ENCODE measurements around the gene SH3BGRL.

DNA sequence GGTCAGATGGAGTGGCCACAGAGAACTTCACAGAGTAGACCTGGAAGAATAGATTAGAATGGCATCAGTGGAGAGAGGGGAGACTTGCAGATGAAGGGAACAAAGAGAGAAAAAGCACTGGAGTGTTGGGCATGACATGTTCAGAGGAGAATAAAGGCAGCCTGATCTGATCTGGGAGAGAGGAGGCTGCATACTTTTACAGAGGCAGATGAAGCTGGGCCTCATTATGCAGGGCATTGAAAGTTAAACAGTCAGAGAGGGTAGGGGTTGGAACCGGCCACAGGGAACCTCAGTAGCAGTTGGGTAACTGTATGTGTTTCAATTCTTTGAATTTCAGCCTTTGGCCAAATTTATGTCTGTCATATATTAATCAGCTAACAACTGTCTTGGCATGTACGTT lies 61.2 kb downstream of the SH3BGRL start:
- TF ChIP-seq, protein P1, sequence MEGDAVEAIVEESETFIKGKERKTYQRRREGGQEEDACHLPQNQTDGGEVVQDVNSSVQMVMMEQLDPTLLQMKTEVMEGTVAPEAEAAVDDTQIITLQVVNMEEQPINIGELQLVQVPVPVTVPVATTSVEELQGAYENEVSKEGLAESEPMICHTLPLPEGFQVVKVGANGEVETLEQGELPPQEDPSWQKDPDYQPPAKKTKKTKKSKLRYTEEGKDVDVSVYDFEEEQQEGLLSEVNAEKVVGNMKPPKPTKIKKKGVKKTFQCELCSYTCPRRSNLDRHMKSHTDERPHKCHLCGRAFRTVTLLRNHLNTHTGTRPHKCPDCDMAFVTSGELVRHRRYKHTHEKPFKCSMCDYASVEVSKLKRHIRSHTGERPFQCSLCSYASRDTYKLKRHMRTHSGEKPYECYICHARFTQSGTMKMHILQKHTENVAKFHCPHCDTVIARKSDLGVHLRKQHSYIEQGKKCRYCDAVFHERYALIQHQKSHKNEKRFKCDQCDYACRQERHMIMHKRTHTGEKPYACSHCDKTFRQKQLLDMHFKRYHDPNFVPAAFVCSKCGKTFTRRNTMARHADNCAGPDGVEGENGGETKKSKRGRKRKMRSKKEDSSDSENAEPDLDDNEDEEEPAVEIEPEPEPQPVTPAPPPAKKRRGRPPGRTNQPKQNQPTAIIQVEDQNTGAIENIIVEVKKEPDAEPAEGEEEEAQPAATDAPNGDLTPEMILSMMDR (IDR thresholded peaks at IDR 0.05 in 4 of 5, conservative IDR thresholded peaks at IDR 0.05 in 1 of 5) = no peak
- no peak for TF ChIP-seq POLR2A (IDR thresholded peaks at IDR 0.05)
